DOHH2 (cell line): Measurements from ENCODE around the gene ORC2.
A peak's percentile ranks its signal among the peaks of the same experiment; 100 is the strongest.

Experiments
- CTCF ChIP-seq: fragments of 200-600 bp; sonication (generic); IDR thresholded peaks from one replicate; pipeline ENCODE4 v1.5.1; 2014; ENCODE audit warnings: antibody characterized with exemption, mild to moderate bottlenecking, low read depth, low read length; ENCODE audit not compliant: poor library complexity, severe bottlenecking
- EZH2phosphoT487 ChIP-seq: fragments of 200-600 bp; sonication (generic); IDR thresholded peaks from 2 replicates; pipeline ENCODE4 v1.6.1; 2017; ENCODE audit warnings: borderline replicate concordance, mild to moderate bottlenecking, antibody characterized with exemption, low read length, moderate library complexity, mixed read lengths

GRCh38 chr2:200963124-200963917 is at the start of gene ORC2:
- TF ChIP-seq EZH2phosphoT487 (no peak), CTCF (peak; percentile 84)
